SH-SY5Y (cell line): Measurements from ENCODE around the gene CLRN2.

ENCODE experiments used
- GATA2 ChIP-seq: IDR thresholded peaks from 2 replicates; pipeline ENCODE4 v1.6.1; 2011; ENCODE audit warnings: mild to moderate bottlenecking, low read depth, low read length
- GATA3 ChIP-seq: IDR thresholded peaks from 2 replicates; pipeline ENCODE4 v1.6.1; 2011; ENCODE audit warnings: low read depth, mild to moderate bottlenecking, low read length, moderate library complexity

GRCh38 chr4:17517664-17518063, 2.7 kb downstream of the CLRN2 start:
- TF ChIP-seq GATA2, result no peak
- TF ChIP-seq GATA3, result no peak
